HEK293T (cell line): Measurements from ENCODE around the gene XDH.

Experiments used
- CTCF ChIA-PET: fragments of 350-600 bp; formaldehyde crosslinking; extraction: SDS; loops from one replicate; lab custom pipeline; 2021; ENCODE audit warnings: antibody characterized with exemption, inconsistent platforms; lab: Yijun Ruan, JAX
- POLR2A ChIA-PET: fragments of 350-600 bp; formaldehyde crosslinking; extraction: SDS; loops from one replicate; lab custom pipeline; 2020; ENCODE audit warnings: antibody characterized with exemption, inconsistent platforms; lab: Yijun Ruan, JAX
- DNase-seq: peaks from one replicate; pipeline ENCODE4 v3.0.0; 2012; ENCODE audit warnings: mixed read lengths; ENCODE audit errors: extremely low spot score
- ARNT ChIP-seq: fragments of 450-650 bp; IDR thresholded peaks from 2 replicates; pipeline ENCODE4 v1.6.1; 2017; ENCODE audit warnings: mild to moderate bottlenecking
- BHLHE40 ChIP-seq: fragments of 450-650 bp; IDR thresholded peaks from 2 replicates; pipeline ENCODE4 v1.6.1; 2016; ENCODE audit warnings: mild to moderate bottlenecking, moderate library complexity, borderline replicate concordance
- CTBP1 ChIP-seq: fragments of 450-650 bp; IDR thresholded peaks from 2 replicates; pipeline ENCODE4 v1.6.1; 2016; ENCODE audit warnings: borderline replicate concordance
- ELF4 ChIP-seq: fragments of 450-650 bp; IDR thresholded peaks from 2 replicates; pipeline ENCODE4 v1.6.1; 2017; ENCODE audit warnings: antibody characterized with exemption
- FOXA1 ChIP-seq: fragments of 450-650 bp; IDR thresholded peaks from 2 replicates; pipeline ENCODE4 v1.6.1; 2016; ENCODE audit warnings: mild to moderate bottlenecking
- FOXK2 ChIP-seq: fragments of 450-650 bp; IDR thresholded peaks from 2 replicates; pipeline ENCODE4 v1.6.1; 2016; ENCODE audit warnings: mild to moderate bottlenecking
- FOXM1 ChIP-seq: fragments of 450-650 bp; IDR thresholded peaks from 2 replicates; pipeline ENCODE4 v1.6.1; 2017; ENCODE audit warnings: mild to moderate bottlenecking, borderline replicate concordance
- HDGF ChIP-seq: fragments of 450-650 bp; IDR thresholded peaks from 2 replicates; pipeline ENCODE4 v1.6.1; 2017; ENCODE audit warnings: antibody characterized with exemption, borderline replicate concordance
- L3MBTL2 ChIP-seq: fragments of 450-650 bp; conservative IDR thresholded peaks from 2 replicates; pipeline ENCODE4 v1.6.1; 2016; ENCODE audit warnings: mild to moderate bottlenecking
- LEF1 ChIP-seq: fragments of 450-650 bp; IDR thresholded peaks from 2 replicates; pipeline ENCODE4 v1.6.1; 2017; ENCODE audit warnings: mild to moderate bottlenecking, borderline replicate concordance
- NFRKB ChIP-seq: fragments of 450-650 bp; IDR thresholded peaks from 2 replicates; pipeline ENCODE4 v1.6.1; 2016; ENCODE audit warnings: mild to moderate bottlenecking, moderate library complexity
- PKNOX1 ChIP-seq: fragments of 450-650 bp; IDR thresholded peaks from 2 replicates; pipeline ENCODE4 v1.6.1; 2016
- SP1 ChIP-seq: fragments of 450-650 bp; IDR thresholded peaks from 2 replicates; pipeline ENCODE4 v1.6.1; 2017
- SUZ12 ChIP-seq: fragments of 450-650 bp; IDR thresholded peaks from 2 replicates; pipeline ENCODE4 v1.6.1; 2016; ENCODE audit warnings: mild to moderate bottlenecking
- TARDBP ChIP-seq: fragments of 450-650 bp; IDR thresholded peaks from 2 replicates; pipeline ENCODE4 v1.6.1; 2016
- ZNF384 ChIP-seq: fragments of 450-650 bp; IDR thresholded peaks from 2 replicates; pipeline ENCODE4 v1.6.1; 2016

Gene XDH

GRCh38 chr2:31406593-31407385, 7.8 kb downstream of the XDH start:
- POLR2A ChIA-PET, result no interaction called here
- no peak for TF ChIP-seq FOXM1
- no peak for TF ChIP-seq SP1
- TF ChIP-seq TARDBP, result no peak
- TF ChIP-seq CTBP1, result no peak
- TF ChIP-seq ARNT, result no peak
- no peak for TF ChIP-seq BHLHE40
- no peak for TF ChIP-seq NFRKB
- no peak for TF ChIP-seq SUZ12
- no peak for TF ChIP-seq FOXA1
- TF ChIP-seq L3MBTL2, result no peak
- TF ChIP-seq PKNOX1, result no peak
- no peak for TF ChIP-seq HDGF
- no peak for TF ChIP-seq FOXK2
- no peak for DNase-seq
- CTCF ChIA-PET, result no interaction called here

- ChIA-PET CTCF (no interaction called here), POLR2A (no interaction called here)
- DNase-seq, result no peak
- TF ChIP-seq ARNT (no peak), TARDBP (no peak), PKNOX1 (no peak), L3MBTL2 (no peak)
Observed at GRCh38 chr2:31404827-31405226, 9.7 kb downstream of the XDH start.

GRCh38 chr2:31404302-31404701, 10.2 kb downstream of the XDH start:
- CTCF ChIA-PET, result interaction anchor here (0.5 kb wide), 1 partner anchor 90 kb away, joined by 3 read pairs; no protein-coding TSS in a partner anchor
- POLR2A ChIA-PET, result no interaction called here
- TF ChIP-seq FOXA1 (no peak), FOXK2 (no peak)
- no peak for DNase-seq

GRCh38 chr2:31402388-31402787, 12.2 kb downstream of the XDH start:
- ChIA-PET CTCF (no interaction called here), POLR2A (no interaction called here)
- TF ChIP-seq FOXA1 (no peak), SP1 (no peak), SUZ12 (no peak), FOXM1 (no peak), ELF4 (no peak), ARNT (no peak), CTBP1 (no peak)
- no peak for DNase-seq

GRCh38 chr2:31401580-31401979, 13.0 kb downstream of the XDH start:
- DNase-seq, result no peak
- POLR2A ChIA-PET, result no interaction called here
- TF ChIP-seq HDGF (no peak), FOXK2 (no peak), L3MBTL2 (no peak), ZNF384 (no peak), FOXA1 (no peak), TARDBP (no peak)
- CTCF ChIA-PET, result no interaction called here

- ChIA-PET POLR2A (no interaction called here), CTCF (no interaction called here)
- no peak for DNase-seq
- TF ChIP-seq SUZ12 (no peak), CTBP1 (no peak), ZNF384 (no peak), SP1 (no peak), L3MBTL2 (no peak), ELF4 (no peak), HDGF (no peak), FOXM1 (no peak), BHLHE40 (no peak), FOXA1 (no peak), PKNOX1 (no peak), NFRKB (no peak), LEF1 (no peak), TARDBP (no peak), FOXK2 (no peak), ARNT (no peak)
Observed at GRCh38 chr2:31398881-31399280, 15.7 kb downstream of the XDH start.

- POLR2A ChIA-PET, result no interaction called here
- TF ChIP-seq TARDBP (no peak), SP1 (no peak), CTBP1 (no peak), BHLHE40 (no peak), SUZ12 (no peak), ELF4 (no peak), FOXA1 (no peak)
- CTCF ChIA-PET, result no interaction called here
- no peak for DNase-seq
Observed at GRCh38 chr2:31397094-31397493, 17.4 kb downstream of the XDH start.
